Activated CD8-positive, alpha-beta memory T cell treated with anti-CD3 and anti-CD28 coated beads for 24 hours (primary cell): ENCODE data around the gene PREX1.
"Not testable (repeated sequence)": the region's sequence is repeated elsewhere in the genome, so short reads cannot be mapped to it uniquely, and the experiment has no call there.

Source experiments
- DNase-seq: peaks from one replicate; pipeline ENCODE4 v3.0.0-alpha.2; 2020

Gene PREX1

GRCh38 chr20:48845721-48846306 is 18.0 kb upstream of the PREX1 start:
- no peak for DNase-seq

DNA sequence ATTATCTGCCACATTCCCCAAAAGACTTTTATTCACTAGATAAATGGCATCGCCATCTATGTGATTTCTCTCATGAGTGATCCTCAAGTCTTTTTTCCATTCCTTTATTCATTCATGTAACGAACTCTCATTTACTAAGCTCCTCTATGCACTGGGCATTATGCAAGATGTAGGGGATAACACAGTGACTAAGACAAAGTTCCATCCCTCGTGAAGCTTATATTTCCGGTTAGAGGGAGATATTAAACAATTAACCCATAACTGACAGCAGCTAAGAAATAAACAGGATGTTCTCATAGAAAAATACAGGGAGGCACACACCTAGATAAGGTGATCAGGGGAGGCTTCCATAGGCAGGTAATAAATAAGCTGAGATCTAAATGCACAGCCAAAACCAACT is 17.2 kb upstream of the PREX1 start:
- no peak for DNase-seq

DNA sequence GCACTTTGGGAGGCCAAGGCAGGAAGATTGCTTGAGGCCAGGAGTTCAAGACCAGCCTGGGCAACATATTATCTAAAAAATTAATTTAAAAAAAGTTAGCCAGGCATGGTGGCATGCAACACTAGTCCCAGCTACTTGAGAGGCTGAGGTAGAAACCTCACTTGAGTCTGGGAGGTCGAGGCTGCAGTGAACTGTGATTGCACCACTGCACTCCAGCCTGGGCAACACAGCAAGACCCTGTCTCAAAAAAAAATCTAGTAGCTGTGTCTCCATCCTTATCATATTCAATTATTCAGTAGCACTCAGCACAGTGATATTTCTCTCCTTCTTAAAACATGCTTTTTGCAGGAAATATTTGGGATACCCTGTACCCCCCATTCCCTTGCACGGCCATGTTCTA is 16.1 kb upstream of the PREX1 start:
- not testable (repeated sequence) for DNase-seq

DNA sequence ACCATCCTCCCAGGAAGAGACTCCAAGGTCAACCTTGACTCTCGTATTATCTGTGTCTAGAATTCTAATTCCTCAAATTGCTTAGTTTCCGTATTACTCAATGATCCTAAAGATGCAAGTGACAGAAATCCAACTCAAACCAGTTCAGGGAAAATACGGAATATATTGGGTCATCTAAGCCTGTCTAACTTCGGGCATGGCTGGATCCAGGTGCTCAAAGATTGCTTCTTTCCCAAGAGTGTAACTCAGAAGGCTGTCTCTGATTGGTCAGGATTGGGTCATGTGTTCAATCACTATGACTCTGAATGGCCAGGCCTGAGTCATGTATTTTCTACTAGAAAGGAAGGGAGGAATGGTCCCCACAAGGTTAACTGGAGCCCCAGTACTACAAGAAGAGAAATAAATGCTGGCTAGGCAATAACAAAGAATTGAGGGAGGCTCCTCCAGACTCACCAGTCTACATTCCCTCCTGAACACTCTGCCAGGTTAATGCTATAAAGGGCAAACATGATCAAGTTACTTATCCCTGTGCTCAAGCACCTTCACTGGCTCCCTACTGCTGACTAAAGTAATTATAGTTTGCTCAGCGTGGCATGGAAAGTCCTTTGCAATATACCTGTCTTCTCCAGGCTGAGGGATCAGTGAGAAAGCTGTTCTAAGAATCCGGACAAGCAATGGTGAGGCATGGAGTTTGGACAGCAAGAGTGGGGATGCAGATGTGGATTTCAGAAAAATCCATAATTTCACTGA is 15.4 kb upstream of the PREX1 start:
- no peak for DNase-seq

DNA sequence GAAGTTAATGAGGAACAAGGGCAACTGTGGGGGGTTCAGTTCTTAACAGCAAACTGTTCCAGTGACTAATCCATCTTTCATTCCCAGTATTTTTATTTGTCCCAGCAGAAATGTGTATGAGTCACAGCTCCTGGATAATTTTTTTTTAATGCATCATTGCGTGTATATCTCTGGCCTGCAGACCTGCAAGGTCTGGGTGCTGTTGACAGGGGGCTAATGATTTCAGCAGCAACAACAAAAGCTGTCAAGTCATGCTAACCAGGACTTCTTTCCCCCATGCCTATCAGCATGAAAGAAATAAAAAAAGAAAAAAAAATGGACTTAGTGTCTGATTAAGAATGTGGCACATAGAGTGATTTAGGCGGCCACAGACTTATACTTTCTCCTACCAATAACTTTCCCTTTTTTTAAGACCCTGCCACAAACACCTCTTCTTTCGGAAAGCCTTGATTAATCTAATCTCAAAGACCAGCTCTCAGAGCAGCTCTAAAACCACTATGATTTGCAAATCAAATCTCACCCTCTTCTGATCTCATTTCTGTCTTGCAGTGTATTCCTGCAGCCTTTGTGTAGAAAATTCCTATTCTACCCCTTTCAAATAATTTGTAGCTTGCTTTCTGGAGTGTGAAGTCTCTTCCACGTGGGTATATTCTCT is 14.2 kb upstream of the PREX1 start:
- no peak for DNase-seq

DNA sequence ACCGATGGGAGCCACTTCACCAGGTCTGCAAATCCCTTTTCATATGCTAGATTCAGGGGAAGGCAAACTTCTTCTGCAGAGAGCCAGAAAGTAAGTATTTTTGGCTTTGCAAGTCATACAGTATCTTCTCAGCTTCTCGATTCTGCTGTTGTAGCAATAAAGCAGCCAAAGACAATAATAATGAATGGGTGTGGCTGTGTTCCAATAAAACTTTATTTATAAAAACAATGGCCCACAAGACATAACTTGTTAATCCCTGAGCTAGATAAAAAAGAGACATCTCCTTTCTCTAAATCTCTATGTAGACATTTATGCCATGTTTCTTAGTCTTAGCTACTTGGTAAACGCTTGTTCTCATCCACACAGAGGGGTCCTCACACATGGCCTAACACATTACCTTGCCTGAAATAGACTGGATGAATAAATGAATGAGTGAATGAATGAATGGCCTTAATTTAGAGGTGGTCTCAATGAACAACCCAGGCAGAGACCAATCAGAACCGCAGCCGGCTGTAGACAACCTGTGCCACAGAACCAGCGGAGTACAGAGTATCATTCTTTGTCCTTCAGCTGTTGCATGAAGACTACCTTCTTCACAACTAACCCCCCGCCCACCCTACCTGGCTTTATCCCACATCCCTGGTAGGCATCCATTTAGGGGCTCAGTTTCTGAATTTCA is 13.5 kb upstream of the PREX1 start:
- DNase-seq: no peak

DNA sequence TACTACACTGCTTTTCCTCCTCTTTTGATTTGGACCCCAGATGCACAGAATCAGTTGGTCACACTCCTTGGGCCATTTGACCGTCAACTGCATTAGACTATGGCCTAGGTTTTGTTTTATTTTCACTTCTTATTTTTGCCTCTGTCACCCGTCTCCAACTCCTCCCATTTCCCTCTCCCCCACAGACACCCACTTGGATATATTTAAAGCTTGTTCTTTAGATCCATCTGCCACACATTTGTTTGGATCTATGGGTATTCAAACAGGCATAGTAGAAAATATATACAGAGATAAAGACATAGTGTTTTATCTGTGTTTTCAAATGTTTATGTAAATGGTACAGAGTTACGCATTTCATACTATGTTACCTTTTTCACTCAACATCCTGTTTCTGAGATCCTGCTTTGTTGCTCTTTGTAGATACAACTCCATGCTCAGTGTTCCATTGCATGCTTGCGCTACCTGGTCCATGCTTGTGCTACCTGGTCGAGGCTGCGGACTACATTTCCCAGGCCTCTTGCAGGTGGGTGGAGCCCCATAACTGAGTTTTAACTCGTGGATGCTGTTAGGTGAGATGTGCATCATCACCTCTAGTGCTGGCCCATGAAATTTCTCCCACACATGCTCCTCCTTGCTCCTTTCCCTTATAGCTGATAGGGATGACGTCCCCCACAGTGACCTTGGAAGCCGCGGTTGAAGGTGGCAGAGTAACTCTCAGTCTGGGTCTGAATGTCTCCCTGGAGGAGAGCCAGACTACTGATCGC is 11.5 kb upstream of the PREX1 start:
- no peak for DNase-seq

DNA sequence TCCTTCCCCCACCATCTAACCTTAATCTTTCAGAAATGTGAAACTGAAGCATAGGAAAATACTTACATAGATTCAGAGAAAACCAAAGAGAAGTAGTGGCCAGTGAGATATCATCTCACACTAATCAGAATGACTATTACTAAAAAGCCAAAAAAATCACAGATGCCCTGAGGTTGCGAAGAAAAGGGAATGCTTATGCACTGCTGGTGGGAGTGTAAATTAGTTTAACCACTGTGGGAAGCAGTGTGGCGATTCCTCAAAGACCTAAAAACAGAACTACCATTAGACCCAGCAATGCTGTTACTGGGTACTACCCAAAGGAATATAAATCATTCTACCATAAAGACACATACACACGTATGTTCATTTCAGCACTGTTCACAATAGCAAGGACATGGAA is 9.2 kb upstream of the PREX1 start:
- no peak for DNase-seq

DNA sequence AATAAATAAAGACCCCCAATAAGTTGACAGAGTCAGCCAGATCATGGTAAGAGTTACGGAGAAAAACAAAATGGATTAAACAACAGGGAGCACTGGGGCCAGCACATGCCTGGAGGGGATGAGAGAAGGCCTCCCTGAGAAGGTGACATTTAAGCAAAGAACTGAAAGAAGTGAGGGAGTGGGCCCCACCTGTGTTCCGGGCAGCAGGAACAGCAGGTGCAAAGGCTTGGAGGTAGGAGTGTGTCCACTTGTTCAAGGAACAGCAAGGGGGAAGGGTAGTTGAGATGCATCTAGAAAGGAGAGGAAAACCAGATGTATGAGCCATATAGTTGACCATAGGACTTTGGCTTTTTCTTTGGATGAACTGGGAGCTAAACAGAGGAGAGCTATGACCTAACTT is 7.6 kb upstream of the PREX1 start:
- DNase-seq: no peak

DNA sequence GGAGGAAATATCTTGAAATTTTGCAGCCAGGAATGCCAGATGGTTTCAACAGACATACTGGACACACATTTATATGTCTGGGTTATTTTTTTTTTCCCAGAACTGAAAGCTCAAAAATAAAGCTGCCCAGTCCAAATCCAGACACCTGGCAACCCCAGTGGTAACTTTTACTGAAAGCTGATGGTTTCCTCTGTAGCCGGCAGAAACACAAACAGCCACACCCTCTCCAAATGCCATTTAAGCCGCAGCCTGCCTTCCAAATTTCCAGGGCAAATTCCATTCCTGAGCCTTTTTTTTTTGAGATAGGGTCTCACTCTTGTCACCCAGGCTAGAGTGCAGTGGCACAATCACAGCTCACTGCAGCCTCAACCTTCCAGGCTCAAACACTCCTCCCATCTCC is 6.5 kb upstream of the PREX1 start:
- no peak for DNase-seq

GRCh38 chr20:48832405-48832730 is 4.6 kb upstream of the PREX1 start:
- no peak for DNase-seq

GRCh38 chr20:48831718-48832404 is 4.1 kb upstream of the PREX1 start:
- no peak for DNase-seq

DNA sequence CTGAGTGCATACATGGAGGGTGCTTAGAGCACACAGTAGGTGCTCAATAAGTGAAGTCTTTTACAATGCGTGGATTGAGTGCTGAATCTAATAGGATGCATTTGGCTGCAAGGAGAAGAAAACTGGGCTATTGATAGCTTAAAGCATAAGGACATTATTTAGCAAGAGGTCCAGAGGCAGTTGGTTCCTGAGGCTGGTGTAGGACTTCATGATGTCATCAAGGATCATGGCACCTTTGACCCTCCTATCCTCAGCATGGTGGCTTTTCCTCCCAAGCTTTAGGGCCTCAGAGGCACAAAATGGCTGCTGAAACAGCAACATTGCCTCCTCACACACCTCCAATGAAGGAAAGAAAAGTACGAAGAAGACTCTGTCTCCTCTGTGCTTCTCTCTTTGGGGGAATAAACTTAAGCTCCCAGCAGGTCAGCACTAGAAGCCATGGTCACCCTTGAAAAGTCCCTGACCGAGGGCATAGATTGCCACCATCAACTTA is 3.1 kb upstream of the PREX1 start:
- no peak for DNase-seq

- no peak for DNase-seq
Observed at GRCh38 chr20:48829940-48830339, 2.1 kb upstream of the PREX1 start.

DNA sequence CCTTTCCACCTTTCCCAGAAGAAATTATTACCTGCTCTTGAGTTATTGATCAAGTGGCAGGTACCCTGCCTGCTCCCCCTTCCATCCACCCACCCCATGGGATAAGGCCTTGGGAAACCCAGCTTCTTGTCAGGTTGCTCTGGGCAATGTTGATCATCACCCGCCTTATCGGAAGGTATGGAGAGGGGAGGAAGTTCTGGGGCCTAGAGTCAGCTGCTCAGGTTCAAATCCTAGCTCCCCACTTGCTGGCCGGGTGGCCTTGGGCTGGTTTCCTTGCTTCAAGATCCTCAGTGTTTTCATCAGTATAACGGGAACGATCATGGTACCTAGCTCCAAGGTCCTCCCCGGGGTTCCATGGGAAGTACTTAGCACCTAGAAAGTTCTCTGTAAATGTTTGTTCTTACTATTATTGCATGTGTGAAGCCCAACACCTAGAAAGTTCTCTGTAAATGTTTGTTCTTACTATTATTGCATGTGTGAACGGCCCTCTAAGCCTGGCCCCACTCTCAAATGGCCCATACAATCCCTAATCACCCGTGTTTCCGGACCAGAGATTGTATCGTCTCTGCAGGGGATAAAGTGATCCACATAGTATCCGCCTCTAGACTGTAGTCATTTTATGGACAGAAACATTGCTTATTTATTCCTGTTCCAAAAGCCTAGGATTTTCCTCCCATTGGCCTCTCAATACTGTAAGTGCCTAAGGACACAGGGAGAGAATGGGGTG is 1.1 kb upstream of the PREX1 start:
- no peak for DNase-seq

GRCh38 chr20:48826883-48827771 is 672 bp downstream of the PREX1 start:
- DNase-seq: peak; percentile 81

DNA sequence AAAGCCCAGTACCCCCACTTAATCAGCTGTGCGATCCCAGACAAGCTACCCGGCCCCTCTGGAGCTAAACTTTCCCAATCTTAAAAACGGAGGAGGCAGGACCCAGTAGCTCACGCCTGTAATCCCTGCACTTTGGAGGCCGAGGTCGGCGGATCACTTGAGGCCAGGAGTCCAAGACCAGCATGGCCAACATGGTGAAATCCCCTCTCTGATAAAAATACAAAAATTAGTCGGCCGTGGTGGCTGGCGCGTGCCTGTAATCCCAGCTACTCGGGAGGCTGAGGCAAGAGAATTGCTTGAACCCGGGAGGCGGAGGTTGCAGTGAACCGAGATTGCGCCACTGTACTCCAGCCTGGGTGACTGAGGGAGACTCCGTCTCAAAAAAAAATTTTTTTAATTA is 1.3 kb downstream of the PREX1 start:
- not testable (repeated sequence) for DNase-seq

DNA sequence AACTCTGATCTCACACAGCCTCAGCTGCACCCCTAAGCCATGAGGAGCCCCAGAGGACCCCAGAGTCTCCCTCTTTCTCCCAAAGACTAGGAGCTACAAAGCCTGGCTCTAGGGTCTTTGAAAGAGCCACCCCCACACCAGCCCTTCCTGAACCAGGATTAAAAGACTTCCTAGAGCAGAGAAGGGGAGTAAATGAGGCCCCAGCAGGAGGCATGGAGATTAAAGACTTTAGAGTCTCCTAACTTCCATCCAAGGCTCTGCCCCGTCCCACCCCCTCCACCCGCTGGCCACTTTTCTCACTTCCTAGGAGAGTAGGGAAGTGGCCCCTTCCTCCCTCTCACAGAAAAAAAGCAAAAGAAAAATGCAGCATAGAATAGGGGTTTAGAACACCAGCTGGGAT is 1.7 kb downstream of the PREX1 start:
- DNase-seq: no peak

DNA sequence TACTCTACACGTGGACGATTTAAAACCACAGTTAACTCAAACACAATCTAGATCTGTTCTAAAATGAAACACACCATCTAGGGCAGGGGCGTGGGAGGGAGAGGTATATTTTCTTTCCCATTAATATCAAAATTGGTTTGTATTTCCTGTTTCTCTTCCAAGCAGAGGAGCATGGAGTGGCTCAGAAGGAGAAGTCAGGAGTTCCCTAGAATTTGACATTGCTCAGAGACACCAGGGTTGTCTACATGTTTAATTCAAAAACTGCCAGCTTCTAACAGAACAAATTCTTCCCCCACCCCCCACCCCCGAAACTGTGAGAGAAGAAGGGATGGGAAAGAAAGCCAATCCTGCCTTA is 2.3 kb downstream of the PREX1 start:
- no peak for DNase-seq

GRCh38 chr20:48824830-48825565 is 2.8 kb downstream of the PREX1 start:
- DNase-seq: no peak
